GM12872 (cell line): ENCODE measurements around the gene P4HA2.

Source experiments
- CTCF ChIP-seq: IDR thresholded peaks from 3 replicates; pipeline ENCODE4 v1.5.1; 2011; ENCODE audit warnings: low read depth, mild to moderate bottlenecking, low read length, moderate library complexity; ENCODE audit not compliant: insufficient read depth

The P4HA2 gene

GRCh38 chr5:132199116-132199680 lies 28.5 kb downstream of the P4HA2 start:
- TF ChIP-seq CTCF = no peak

- TF ChIP-seq CTCF = no peak
These were observed 29.1 kb downstream of the P4HA2 start for GRCh38 chr5:132198571-132198970.

- TF ChIP-seq CTCF = no peak
These were observed 31.9 kb downstream of the P4HA2 start for GRCh38 chr5:132195727-132196126.

DNA sequence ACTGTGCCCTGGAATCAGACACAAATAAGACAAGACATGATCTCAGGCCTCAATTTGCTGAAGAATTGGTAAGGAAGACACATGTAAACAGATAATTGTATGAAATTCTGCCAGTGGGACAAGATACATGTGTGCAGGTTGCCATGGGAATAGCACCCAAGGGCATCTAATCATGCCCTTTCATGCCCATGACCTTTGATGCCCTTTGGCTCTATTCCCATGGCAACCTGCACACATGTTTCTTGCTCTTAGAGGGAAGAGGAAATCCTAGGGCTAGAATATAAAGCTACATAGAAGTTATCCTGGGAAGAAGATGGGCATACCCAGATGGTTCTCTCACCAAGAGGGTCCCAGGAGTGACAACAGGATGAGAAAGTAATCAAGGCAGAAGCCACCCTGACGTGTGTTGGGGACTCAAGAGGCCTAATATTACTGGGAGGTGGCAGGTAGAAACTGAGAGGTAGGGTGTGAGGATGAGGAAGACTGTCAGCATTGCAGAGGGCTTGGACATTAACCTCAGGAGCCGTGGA lies 34.4 kb downstream of the P4HA2 start:
- TF ChIP-seq CTCF = no peak

- peak; percentile 65 for TF ChIP-seq CTCF
These were observed 37.4 kb downstream of the P4HA2 start for GRCh38 chr5:132190161-132190817.

- no peak for TF ChIP-seq CTCF
These were observed 43.1 kb downstream of the P4HA2 start for GRCh38 chr5:132184588-132184987.

DNA sequence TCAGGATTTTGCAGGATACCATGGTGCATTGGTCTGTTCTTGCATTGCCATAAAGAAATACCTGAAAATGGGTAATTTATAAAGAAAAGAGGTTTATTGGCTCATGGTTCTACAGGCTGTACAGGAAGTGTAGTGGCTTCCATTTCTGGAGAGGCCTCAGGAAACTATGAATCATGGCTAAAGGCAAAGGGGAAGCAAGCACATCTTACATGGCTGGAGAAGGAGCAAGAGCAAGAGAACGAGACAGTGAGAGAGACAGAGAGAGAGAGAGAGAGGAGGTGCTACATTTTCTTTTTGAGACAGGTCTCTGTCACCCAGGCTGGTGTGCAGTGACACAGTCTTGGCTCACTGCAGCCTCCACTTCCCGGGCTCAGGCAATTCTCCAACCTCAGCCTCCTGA lies 43.9 kb downstream of the P4HA2 start:
- TF ChIP-seq CTCF = no peak
